ENCODE results near the gene GATAD2B.
A peak's percentile ranks its signal among the peaks of the same experiment; 100 is the strongest.

GATAD2B gene

DNA sequence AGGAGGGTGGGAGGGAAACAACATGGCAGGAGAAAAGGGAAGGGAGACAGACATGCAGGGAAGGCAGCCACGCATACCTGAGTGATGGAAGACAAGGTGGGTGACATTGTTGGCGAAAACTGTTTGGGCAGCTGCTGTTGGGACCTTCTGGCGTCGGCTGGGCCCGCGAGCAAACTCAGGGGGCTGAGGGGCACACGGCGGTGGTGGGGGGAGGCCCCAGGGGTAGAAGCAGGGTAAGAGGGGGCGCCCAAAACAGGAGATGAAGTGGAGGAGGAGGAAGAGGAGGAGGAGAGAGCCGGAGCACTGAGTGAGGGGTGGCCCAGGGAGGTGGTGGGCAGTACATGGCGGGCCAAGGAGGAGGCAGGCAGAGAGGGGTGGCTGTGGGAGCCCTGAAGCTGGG, 28.4 kb upstream of the GATAD2B start:
- DNase-seq: no peak

DNA sequence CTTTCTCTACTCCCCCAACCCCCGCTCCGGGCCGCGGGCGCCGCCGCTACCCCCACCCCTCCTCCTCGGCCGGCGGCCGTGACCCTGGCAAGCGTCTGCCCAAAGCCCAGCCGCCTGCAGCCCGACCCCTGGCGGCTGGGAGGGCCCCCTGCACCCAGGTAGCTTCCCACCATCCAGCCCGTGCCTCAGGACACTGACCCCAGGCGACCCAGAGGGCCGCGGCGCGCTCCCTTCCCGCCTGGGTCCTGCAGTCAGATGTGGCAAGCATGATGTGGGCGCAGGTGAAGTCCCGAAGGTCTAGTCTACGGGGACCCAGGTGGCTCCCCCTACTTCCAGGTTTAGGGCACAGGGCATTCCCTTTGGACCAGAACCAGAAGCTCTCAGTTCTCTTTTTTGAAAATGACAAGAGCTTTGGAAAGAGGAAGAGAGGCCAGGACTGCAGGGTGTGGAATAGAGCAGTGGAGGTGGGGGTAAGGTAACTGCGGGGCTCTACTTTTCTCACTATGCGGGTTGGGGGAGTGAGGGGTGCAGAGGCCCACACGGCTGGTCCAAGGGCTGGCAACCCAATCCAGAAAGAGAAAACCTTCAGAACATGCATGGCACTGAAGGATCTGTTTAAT, 24.0 kb upstream of the GATAD2B start, which contains the start of gene DENND4B:
DENND4B (minus strand) TSS at position 97 of the 620 bp plus-strand sequence. CDS start 2,344 bp downstream, outside the sequence.
- DNase-seq: peak; percentile 79

DNA sequence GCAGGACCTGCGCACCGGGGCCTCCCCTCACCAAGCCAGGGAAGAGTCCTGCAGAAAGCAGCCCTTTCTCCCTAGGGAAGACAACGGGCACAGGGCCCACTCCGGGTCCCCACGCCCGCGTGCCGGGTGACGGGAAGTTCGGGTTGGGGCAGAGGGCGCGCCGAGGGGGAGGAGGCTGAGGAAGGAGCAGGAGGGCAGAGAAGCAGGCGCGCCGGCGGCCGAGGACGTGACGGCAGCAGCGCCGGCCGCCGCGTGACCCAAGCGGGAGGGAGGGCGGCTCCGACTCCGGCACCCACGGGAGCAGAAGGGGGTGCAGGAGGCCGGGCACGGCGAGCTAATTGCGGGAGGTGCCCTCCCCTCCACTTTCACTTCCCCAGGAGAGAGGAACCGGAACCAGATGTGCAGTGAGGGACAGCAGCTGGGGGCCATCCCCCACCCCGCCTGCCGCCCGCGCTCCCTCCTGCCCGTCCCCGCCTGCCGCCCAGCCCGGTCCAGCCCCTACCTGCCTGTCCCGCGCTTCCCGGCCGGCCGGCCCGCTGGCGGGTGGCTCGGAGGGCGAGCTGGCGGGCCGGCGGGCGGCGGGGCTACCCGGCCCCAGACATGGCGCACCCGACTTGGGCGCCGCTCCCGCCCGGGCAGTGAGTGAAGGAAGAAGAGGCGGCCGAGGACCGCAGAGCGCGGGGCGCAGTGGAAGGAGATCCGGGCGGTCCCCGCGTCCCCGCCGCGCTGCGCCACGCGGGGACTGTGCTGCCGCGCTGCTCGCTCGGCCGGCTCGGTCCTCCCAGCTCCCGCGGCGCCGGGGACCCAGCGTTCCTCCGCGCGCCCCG, 23.2 kb upstream of the GATAD2B start:
- peak; percentile 48 for DNase-seq

DNA sequence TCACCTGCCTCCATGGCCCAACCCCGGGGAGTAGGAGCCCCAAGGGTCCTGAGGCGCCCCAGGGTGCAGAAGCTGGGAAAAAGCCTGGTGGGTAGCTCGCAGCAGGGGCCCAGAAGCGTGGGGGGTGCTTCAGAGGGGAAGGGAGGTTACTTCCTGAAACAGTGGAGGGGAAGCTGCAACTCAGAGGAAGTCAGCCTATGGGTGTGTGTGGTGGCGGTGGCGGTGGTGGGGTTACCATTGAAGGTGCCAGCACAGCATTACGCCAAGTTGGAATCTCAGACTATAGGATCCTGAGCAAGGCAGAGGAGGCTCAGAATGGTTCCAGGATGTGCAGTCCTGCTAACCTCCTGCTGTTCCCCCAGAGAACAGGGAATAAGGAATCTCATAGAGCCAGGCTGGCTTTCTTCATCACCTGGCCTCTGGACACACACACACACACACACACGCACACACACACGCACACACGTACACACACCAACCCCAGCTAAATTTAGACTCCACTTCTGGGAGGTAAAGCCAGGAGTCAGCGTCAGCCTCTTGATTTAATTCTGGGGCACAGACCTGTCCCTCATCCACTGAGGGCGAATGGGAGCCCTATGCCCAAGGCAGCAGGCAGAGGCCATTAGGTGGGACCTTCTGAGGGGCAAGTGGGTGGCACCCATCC, 22.5 kb upstream of the GATAD2B start:
- no peak for DNase-seq

DNA sequence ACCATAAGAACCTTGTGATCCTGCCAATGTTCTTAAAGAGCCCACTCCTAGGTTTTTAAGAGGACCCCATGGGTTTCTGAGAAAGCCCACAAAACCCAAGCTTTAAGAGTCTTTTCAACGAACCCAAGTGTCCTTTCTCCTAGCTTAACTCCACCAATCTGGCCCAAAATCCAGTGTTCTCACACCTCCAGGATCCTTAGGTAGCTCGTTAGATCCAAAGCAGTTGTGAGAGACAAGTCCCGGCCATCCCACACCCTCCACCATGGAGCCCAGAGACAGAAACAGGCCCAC, 22.0 kb upstream of the GATAD2B start:
- no peak for DNase-seq

DNA sequence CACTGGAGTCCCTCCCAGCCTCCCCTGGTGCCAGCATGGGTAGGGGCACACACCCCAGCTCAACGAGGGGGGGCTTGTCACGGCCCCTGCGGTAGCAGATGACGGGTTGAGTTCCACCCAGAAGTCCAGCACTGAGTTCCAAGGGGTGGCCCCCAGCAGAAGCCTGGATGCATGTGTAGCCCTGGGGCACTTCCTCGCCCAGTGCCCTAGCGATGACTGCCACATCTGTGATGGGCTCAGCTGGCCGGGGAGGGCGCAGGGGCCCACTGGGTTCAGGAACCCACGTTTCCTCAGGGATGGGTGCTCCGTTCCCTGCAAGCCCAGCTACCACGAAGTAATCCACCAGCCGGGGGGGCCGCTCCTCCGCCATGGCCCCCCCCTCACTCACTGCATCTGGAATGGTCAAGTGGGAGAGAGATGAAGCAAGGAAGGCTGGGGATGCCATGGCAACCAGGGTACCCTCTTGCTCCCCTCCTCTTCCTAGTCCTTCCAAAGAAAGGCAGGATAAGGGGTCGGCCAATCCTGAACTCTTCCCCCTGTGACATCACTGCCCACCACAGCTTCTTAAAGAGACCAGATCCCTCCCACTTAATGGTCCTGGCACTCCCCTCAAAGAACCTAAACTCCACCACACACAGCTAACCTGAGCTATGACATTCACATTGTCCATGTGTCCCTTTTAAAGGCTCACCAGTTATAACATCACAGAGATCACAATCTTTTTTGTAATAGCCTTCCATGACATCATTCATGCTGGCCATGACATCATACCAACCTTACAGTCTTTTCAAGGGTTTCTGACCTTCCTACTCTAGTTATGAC, 21.4 kb upstream of the GATAD2B start:
- no peak for DNase-seq

DNA sequence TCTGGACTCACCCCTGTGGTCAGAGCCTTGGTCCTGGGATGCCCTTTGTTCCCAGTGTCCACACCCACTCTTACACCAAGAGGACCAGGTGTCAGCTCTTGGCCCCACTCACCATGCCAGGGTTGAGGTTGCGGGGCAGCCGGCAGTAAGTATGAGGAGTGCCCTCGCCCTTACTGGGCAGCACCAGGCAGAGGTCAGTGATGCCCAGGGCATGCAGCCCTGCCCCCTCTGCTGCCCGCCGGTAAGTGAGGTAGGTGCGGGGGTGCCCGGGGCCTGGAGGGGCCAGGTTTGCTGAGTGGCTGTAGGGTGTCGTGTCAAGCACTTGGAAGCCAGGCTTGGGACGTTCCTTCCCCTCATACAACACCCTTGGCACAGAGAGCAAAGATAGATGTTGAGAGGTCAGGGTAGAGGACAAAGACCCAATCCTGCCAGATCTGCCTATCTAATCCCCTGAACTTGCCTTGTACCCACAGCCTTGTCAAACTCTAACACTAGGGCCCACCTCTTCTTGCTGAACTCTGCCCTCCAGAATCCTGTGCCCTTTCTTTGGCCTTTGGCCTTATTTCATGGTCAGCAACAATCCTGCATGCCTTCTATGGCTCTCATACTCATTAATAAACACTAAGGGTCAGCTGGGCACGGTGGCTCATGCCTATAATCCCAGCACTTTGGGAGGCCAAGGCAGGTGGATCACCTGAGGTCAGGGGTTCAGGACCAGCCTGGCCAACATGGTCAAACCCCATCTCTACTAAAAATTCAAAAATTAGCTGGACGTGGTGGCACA, 20.2 kb upstream of the GATAD2B start:
- DNase-seq: no peak

DNA sequence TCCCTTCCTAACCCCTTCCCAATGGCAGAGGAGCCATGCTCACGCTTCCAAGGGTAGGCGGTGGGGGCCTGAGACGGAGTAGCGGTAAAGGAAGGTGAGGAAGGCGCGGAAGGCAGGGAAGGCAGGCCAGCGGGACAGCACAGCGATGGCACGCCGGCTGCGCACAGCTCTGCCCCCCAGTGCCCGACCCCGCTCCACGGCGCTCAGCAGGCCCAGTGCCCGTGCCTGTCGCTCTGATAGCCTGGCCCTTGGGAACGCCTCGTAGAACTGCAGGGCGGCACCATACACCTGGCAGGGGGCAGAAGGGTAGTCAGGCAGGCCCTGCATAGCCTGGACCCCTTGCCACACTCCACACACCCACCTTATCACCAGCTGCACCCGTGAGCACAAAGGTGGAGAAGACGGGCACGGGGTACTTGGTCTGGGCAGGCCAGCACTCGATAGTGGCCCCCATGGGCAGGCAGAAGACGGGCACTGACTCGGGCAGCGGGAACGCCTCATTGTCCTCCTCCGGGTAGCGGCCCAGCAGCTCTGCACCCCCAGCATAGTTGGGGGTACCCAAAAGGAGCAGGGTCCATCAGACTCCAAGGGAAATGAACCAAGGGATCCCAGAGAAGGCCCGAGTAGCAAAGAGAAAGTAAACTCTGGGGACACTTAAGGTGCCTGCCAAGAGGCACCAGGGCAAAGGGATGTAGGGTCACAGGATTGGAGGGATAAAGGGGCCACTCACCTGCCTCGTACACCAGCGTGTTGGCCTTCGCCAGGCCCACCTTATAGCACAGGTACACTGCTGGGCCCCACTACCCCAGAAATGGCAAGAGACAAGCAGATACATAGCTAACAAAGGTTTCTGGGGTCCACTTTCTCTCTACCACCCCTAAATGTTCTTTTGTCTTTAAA, 19.3 kb upstream of the GATAD2B start:
- no peak for DNase-seq

DNA sequence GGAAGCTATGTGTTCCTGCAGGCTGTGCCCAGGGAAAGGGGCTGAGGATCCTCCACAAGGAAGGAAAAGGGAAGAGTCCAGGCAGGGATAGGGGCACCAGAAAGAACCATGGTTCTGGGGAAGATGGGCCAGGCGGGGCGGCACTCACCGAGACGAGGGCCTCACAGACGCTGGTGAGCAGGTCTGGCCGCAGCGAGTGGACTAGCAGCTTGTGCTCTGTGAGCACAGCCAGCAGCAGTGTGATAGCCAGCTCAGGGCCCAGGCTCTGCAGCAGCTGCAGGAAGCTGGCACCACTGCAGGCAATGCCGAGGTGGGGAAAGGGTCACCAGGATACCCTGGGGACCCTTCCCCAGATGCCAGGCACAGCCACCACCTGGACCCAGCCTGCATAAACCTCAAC, 18.0 kb upstream of the GATAD2B start:
- DNase-seq: no peak

DNA sequence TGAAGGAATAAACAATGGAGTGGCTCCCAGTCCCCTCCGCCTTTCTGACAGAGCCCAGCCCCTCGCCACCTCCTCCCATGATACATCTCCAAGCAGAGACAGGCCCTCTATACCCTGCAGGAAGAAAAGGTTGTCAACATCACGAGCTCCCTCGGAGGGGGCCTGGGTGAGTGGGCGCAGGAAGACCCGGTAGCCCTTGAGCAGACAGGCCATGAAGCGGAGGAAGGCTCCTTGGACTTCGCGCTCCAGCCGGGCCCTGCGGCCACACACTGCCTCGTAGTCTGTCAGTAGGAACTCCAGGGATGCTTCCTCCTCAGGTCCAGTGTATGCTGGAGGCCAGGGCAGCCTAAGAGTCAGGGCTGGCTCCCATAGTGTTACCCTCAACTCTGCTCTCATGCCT, 16.7 kb upstream of the GATAD2B start:
- DNase-seq: no peak

DNA sequence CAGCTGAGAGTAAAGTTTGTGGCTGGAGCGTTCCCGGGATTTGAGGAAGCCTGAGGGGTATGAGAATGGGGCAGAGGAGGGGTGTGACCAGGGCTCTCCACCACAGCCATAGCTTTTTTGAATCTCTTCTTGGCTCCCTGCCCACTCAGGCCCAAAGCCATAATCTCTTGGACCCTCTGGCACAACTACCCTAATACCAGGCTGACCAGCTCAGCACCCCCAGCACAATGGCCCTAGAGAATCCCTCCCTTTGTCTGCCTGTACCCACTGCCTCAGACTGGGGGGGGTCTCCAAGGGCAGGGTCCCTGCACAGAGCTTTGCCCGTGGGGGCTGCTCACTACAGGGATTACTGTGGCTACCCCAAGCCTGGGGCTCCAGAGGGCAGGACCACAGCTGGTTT, 16.2 kb upstream of the GATAD2B start:
- DNase-seq: no peak

DNA sequence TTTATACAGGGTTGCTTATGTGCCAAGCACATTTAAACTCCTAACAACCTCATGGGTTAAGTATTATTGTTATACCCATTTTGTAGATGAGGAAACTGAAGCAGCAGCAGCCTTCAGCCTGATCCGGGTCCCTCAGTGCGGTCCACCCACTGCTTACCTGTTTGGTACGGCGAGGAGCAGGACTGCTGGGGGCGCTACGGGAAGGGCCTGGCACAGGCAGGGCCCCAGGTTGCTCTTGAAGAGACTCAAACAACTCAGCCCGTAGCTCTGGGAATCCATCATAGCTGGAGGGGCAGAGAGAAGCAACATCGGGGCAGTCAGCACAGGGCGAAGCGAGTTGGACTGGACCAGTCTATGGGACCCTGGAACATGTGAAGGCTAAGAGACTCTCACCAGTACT, 14.6 kb upstream of the GATAD2B start:
- no peak for DNase-seq

DNA sequence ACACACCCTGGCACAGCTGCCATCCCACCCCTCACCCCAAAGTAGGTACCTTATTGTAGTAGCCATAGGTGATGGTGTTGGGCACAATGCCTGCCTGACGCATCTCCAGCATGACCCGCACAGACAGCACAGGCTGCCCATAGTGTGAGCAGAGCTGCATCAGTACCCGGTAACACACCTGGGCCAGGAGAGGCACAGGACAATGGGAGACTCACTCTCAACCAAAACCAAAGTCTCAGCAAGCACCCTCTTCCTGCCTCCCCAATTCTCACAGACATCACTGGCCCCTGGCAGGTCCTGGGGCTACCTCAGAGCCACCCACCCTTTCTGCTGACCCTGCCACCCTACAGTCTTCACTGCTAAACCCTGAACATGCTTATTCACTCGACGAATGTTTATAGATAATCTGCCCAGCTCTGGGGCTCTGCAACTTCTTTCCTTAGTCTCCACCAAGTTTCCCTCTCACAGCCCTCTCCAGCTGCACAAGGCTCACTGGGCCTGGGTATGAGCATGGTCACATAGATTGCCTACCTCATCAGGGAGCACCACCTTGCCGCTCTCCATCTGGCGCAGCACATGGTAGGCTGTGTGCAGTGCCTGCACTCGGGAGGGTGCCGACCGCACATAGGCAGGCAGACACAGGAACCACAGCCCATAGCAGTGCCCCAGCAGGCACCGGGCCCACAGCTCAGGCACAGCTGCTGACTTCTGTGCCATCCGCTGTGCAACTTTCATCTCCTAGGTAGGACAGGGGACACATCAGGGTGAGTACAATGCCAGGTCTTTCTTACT, 13.4 kb upstream of the GATAD2B start:
- no peak for DNase-seq

DNA sequence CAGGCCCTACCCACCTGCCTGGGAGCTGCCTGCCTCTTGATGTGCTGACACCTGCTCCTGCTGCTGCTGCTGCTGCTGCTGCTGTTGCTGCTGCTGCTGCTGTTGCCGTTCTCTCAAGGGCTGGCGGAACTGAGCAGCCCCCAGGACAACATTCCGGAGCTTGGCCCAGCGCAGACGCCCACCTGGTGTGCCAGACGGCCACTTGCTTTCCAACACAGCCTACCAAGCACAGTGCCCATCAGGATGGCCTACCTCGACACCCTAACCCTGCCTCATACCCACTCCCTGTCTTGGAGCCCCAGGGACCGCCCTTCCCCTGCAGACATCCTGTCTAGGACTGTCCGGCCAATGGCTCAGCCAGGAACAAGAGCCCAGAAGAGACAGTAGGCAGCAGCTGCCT, 12.0 kb upstream of the GATAD2B start:
- no peak for DNase-seq

DNA sequence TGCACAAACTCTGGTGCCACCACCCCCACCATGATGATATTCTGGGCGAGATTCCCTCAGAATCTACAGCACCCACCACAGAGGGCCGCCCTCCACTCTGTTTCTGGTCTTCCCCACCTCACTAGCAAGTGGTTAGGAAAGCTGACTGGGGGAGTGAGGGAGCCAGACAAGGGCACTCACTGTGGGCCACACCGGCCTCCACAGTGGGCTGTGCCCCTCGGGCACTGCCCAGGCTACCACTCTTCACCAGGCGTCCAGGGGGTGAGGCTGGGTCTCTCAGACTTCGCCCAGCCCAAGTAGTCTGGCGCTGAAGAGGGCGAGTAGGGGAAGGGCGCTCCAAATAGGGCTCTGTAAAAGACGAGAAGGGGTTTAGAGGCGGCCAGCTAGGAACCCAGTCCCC, 11.2 kb upstream of the GATAD2B start:
- DNase-seq: no peak

DNA sequence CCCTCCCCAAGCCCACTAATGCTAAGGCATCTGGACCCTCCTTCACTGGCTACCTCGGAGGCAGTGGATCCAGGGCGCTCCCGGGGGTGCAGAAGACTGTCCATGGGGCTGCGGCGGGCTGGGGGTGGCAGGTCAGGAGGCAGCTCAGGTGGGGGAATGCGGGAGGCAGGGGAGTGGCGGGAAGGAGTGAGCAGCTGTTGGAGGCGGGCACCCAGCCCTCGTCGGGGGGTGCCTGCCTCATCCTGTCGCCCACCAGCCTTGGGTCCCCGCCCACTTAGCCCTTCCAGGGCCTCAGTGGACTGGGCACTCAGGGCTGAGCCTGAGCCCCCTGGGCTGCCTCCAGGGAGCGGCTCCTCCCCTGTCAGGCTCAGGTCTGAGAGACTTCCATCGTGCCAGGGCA, 10.7 kb upstream of the GATAD2B start:
- DNase-seq: no peak

DNA sequence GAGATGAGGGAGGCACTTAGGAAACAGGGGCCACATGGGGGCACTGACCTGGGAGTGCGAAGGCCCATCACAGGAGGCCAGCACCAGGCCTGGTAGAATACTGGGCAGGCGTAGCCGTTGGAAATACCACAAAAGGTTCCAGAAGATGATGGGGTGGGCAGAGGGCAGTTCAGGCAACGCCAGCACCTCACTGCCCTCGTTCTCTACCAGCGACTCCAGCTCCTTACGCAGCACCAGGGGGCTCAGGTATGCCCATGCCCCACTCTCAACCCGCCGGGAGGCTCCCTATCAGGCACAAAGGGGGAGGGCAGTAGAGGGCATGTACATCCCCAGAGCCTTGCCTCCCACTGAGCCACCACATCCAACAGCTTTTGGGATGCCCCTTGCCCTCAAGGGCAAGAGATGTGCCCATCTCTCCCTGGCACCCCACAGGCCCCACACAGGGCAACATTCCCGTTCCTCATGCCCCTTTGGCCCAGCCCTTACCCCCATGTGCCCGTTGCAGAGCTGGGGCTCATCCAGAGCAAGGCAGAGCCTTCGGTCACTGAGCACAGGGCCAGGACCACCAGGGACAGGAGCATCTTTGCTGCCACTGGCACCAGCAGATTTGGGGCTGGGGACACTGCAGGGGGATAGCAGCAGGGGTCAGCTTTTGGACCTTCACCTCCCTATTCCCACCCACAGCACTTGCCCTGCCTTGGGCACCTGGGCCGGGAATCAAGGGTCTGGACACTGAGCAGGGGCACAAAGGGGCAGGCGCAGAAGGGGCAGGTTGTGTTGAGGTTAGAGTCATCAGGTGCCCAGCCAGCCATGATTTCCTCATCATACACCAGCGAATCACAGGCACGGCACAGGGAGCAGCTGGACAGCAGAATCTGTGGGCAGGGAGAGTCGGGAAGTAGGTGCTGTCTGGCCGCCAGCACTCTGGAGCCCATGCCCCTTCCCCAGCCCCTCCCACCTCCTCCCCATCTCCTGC, 9.7 kb upstream of the GATAD2B start:
- DNase-seq: no peak

DNA sequence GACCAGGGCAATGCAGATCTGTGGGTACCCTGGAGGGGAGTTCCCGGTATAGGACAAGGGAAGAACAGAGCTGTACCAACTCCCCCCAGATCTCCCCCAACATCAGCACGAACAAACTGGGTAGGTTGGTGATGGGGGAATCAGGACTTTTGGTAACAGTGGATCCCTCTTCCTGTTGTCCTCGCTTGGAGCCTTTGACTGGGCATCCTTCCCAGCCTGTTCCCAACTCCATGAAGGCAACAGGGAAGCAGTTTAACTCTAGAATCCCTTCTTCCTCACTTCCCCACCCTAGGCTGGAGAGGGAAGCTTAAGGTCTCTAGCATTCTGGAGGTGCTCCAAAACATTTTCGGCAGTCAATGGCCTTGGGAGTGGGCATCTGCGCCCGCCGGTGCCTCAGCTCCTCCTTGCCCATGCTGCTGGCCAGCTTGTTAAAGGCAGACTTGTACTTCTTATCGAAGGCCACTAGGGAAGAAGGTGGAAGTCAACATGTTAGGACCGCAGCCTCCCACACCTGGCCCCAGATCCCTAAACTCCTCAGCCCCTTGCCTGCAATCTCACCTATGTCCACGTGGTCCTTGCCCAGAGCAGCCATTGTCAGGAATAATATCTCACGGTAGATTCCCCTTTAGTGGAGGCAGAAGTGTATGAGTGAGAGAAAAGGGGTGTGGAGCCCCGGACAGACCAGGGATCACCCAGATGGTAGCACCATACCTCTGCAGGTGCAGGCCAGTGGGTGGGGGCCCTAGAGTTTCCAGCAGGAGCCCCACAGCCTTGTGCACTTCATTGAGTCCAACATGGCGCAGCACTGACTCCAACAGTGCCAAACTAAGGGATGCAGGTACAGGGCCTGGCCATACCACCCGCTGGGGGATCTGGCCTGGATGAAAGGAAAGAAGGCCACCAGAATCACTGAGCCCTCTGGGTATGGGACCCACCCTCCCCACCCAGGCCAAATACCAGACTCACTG, 7.5 kb upstream of the GATAD2B start:
- no peak for DNase-seq

Data from NCI-H1092 treated with DMSO at 0.1 percent for 48 hours (cell line).